H1 (cell line): ENCODE results near the gene UBR7. TPM values are rescaled to one million over a fixed set of nuclear protein-coding genes. Genes with fewer than 3 reads are reported as not detected.

Source experiments
- CTCF ChIA-PET: fragments of 300-600 bp; sonication (Branson Sonifier 250); formaldehyde crosslinking; loops from one replicate; lab custom pipeline; 2021; ENCODE audit not compliant: partially characterized antibody; lab: Charles Lee
- POLR2A ChIA-PET: fragments of 300-600 bp; sonication (Branson Sonifier 250); formaldehyde crosslinking; loops from one replicate; lab custom pipeline; 2021; ENCODE audit warnings: inconsistent platforms; ENCODE audit not compliant: partially characterized antibody; lab: Charles Lee
- DNase-seq, 2 experiments: peaks; one replicate each; pipeline versions ENCODE4 v3.0.0 to v3.0.0-alpha.2; 2010 to 2022; ENCODE audit warnings: low spot score in 2 of 2, low read depth in 1 of 2, mixed read lengths in 1 of 2
- FAIRE-seq: peaks from 2 replicates; lab custom pipeline; 2011; peaks lifted over from hg19 to GRCh38; lab: Jason Lieb, UNC
- H2AFZ ChIP-seq: 2 replicates; pipeline ENCODE4 v1.8.1; 2012; ENCODE audit warnings: low read length, inconsistent platforms
- H2AK5ac ChIP-seq: 2 replicates; pipeline ENCODE4 v1.6.1; 2013; ENCODE audit warnings: low read depth, low read length
- H2BK120ac ChIP-seq: replicated peaks from 2 replicates; pipeline ENCODE3; 2013; ENCODE audit warnings: low read depth, low read length, inconsistent platforms
- H2BK12ac ChIP-seq: 2 replicates; pipeline ENCODE4 v1.6.1; 2013; ENCODE audit warnings: low read depth, low read length
- H2BK15ac ChIP-seq: 2 replicates; pipeline ENCODE4 v1.6.1; 2013; ENCODE audit warnings: low read length
- H2BK20ac ChIP-seq: 2 replicates; pipeline ENCODE4 v1.6.1; 2013; ENCODE audit warnings: low read length
- H2BK5ac ChIP-seq: 2 replicates; pipeline ENCODE4 v1.6.1; 2013; ENCODE audit warnings: low read depth, low read length
- H3K14ac ChIP-seq: 2 replicates; pipeline ENCODE4 v1.6.1; 2013; ENCODE audit warnings: inconsistent platforms; ENCODE audit not compliant: insufficient read length
- H3K18ac ChIP-seq: 2 replicates; pipeline ENCODE4 v1.6.1; 2013; ENCODE audit warnings: low read length; ENCODE audit errors: extremely low read depth
- H3K23ac ChIP-seq: 2 replicates; pipeline ENCODE4 v1.6.1; 2013; ENCODE audit warnings: inconsistent platforms; ENCODE audit not compliant: insufficient read length
- H3K23me2 ChIP-seq: 2 replicates; pipeline ENCODE4 v1.6.1; 2013; ENCODE audit warnings: low read depth, low read length
- H3K27ac ChIP-seq: 2 replicates; pipeline ENCODE4 v1.6.1; 2011; ENCODE audit warnings: low read depth, low read length, inconsistent platforms
- H3K27me3 ChIP-seq, 4 experiments: replicated peaks in 1 of 4; 1 replicate in 1 of 4; 2 replicates in 3 of 4; pipeline versions ENCODE4 v1.6.1 to v1.8.1; 2011 to 2013; ENCODE audit warnings: low read length in 3 of 4, mild to moderate bottlenecking in 3 of 4, inconsistent platforms in 2 of 4, mixed read lengths in 2 of 4, moderate library complexity in 1 of 4; ENCODE audit not compliant: control insufficient read depth in 3 of 4, insufficient read depth in 3 of 4; ENCODE audit errors: extremely low read depth in 1 of 4
- H3K36me3 ChIP-seq, 4 experiments: 2 replicates each; pipeline versions ENCODE4 v1.6.1 to v1.8.1; 2011 to 2013; ENCODE audit warnings: mild to moderate bottlenecking in 4 of 4, low read length in 3 of 4, moderate library complexity in 2 of 4, control low read depth in 1 of 4, inconsistent platforms in 1 of 4; ENCODE audit not compliant: insufficient read depth in 4 of 4, control insufficient read depth in 2 of 4
- H3K4ac ChIP-seq: replicated peaks from 2 replicates; pipeline ENCODE3; 2013; ENCODE audit warnings: low read length, low read depth, mixed read lengths, inconsistent platforms; ENCODE audit not compliant: insufficient read length
- H3K4me1 ChIP-seq, 4 experiments: replicated peaks in 1 of 4; 1 replicate in 1 of 4; 2 replicates in 3 of 4; pipeline versions ENCODE4 v1.6.1 to v1.8.1; 2011 to 2013; ENCODE audit warnings: low read length in 3 of 4, inconsistent platforms in 2 of 4, mixed read lengths in 1 of 4; ENCODE audit not compliant: insufficient read depth in 4 of 4, control insufficient read depth in 3 of 4
- H3K4me2 ChIP-seq, 2 experiments: 2 replicates each; pipeline versions ENCODE4 v1.6.1 to v1.8.1; 2011 to 2013; ENCODE audit warnings: low read depth in 2 of 2, low read length in 2 of 2, control low read depth in 1 of 2, inconsistent platforms in 1 of 2, mild to moderate bottlenecking in 1 of 2; ENCODE audit not compliant: insufficient read depth in 1 of 2
- H3K4me3 ChIP-seq, 4 experiments: fragments of 200-600, 300-600 bp in 1 of 4; sonication (generic), shearing (Covaris generic), sonication (Bioruptor Twin) in 1 of 4; 2 replicates each; pipeline versions ENCODE4 v1.5.1 to v1.8.1; 2011 to 2016; ENCODE audit warnings: low read length in 4 of 4, low read depth in 3 of 4, control low read depth in 2 of 4, inconsistent platforms in 2 of 4, mild to moderate bottlenecking in 2 of 4, mixed read lengths in 1 of 4, moderate library complexity in 1 of 4; ENCODE audit not compliant: insufficient read depth in 2 of 4; ENCODE audit errors: extremely low read depth in 1 of 4
- H3K56ac ChIP-seq: replicated peaks from 2 replicates; pipeline ENCODE3; 2013; ENCODE audit warnings: low read depth, mild to moderate bottlenecking, mixed read lengths, low read length, inconsistent platforms; ENCODE audit not compliant: insufficient read length
- H3K79me1 ChIP-seq: 2 replicates; pipeline ENCODE4 v1.6.1; 2013; ENCODE audit warnings: low read depth, low read length, control low read depth
- H3K79me2 ChIP-seq, 2 experiments: 2 replicates each; pipeline versions ENCODE4 v1.6.1 to v1.8.1; 2012 to 2013; ENCODE audit warnings: low read length in 2 of 2, mild to moderate bottlenecking in 2 of 2, inconsistent platforms in 1 of 2; ENCODE audit not compliant: insufficient read depth in 2 of 2, control insufficient read depth in 1 of 2
- H3K9ac ChIP-seq, 4 experiments: replicated peaks in 1 of 4; 1 replicate in 1 of 4; 2 replicates in 3 of 4; pipeline versions ENCODE4 v1.6.1 to v1.8.1; 2011 to 2013; ENCODE audit warnings: low read depth in 3 of 4, low read length in 3 of 4, control low read depth in 2 of 4, mild to moderate bottlenecking in 2 of 4, moderate library complexity in 2 of 4, inconsistent platforms in 1 of 4; ENCODE audit errors: extremely low read depth in 1 of 4
- H3K9me3 ChIP-seq, 2 experiments: 2 replicates each; pipeline versions ENCODE4 v1.6.1 to v1.8.1; 2012 to 2013; ENCODE audit warnings: mild to moderate bottlenecking in 2 of 2, moderate library complexity in 2 of 2, control low read depth in 1 of 2, inconsistent platforms in 1 of 2, low read depth in 1 of 2, low read length in 1 of 2, mixed read lengths in 1 of 2; ENCODE audit not compliant: insufficient read depth in 2 of 2
- H4K20me1 ChIP-seq, 2 experiments: replicated peaks in 1 of 2; 2 replicates each; pipeline versions ENCODE3 to v1.8.1; 2011 to 2013; ENCODE audit warnings: inconsistent platforms in 2 of 2, low read length in 2 of 2, mild to moderate bottlenecking in 1 of 2; ENCODE audit not compliant: insufficient read depth in 2 of 2, control insufficient read depth in 1 of 2
- H4K5ac ChIP-seq: 2 replicates; pipeline ENCODE4 v1.6.1; 2013; ENCODE audit warnings: low read length, low read depth, mixed read lengths, inconsistent platforms; ENCODE audit not compliant: insufficient read length
- H4K8ac ChIP-seq: 2 replicates; pipeline ENCODE4 v1.8.0; 2013; ENCODE audit warnings: mild to moderate bottlenecking, moderate library complexity, low read length, inconsistent platforms; ENCODE audit not compliant: insufficient read depth; ENCODE audit errors: extremely low read depth
- H4K91ac ChIP-seq: replicated peaks from 2 replicates; pipeline ENCODE3; 2013; ENCODE audit warnings: low read length, mixed read lengths, inconsistent platforms; ENCODE audit not compliant: insufficient read length
- KDM4A ChIP-seq: IDR thresholded peaks from one replicate; pipeline ENCODE4 v1.7.1; 2012; ENCODE audit warnings: low read depth, mild to moderate bottlenecking, moderate library complexity, low read length, inconsistent platforms; ENCODE audit not compliant: severe bottlenecking
- RAD21 ChIP-seq, 2 experiments: IDR thresholded peaks in 1 of 2; conservative IDR thresholded peaks in 1 of 2; 2 replicates each; pipeline ENCODE4 v1.6.1; 2011; ENCODE audit warnings: low read depth in 2 of 2, low read length in 2 of 2, improper control_type of control experiment in 1 of 2, inconsistent platforms in 1 of 2, mild to moderate bottlenecking in 1 of 2, moderate library complexity in 1 of 2
- WGBS, 2 experiments: shearing (Covaris generic) in 1 of 2; methylation state at CpG; one replicate each; pipeline versions ENCODE4 v1.1.6 to v1.1.7; 2013 to 2015; ENCODE audit warnings: low lambda C conversion rate in 2 of 2, mixed read lengths in 2 of 2, inconsistent platforms in 1 of 2, low coverage in 1 of 2, missing lambda C conversion rate in 1 of 2; ENCODE audit not compliant: insufficient replicate concordance in 2 of 2, insufficient coverage in 1 of 2, insufficient read length in 1 of 2; ENCODE audit errors: extremely low coverage in 1 of 2, missing lambda C conversion rate in 1 of 2; 5-methylcytosine and 5-hydroxymethylcytosine counted together
- polyA plus RNA-seq, 7 experiments: library from polyadenylated mRNA; depleted of rRNA in 3 of 7; stranded (reverse) in 5 of 7; unstranded in 2 of 7; fragments of >200 nt in 5 of 7; fragments of 200-250 nt in 2 of 7; gene quantifications; 1 replicate in 5 of 7; 2 replicates in 1 of 7; 4 replicates in 1 of 7; pipeline versions ENCODE4 v1.2.1 to v1.2.3, GENCODE V29; 2011 to 2013; ENCODE audit warnings: missing spikeins in 2 of 7, mixed read lengths in 2 of 7
- total RNA-seq: library from RNA; stranded (reverse); fragmentation: NEBNext Ultra II Directional; extraction: Animal tissue kit (Norgen Biotek cat#: 25700); gene quantifications from 2 replicates; pipeline ENCODE4 v1.2.1, GENCODE V29; 2021
- TF ChIP-seq, protein P1 (sequence below), 3 experiments: IDR thresholded peaks; 1 replicate in 2 of 3; 2 replicates in 1 of 3; pipeline versions ENCODE4 v1.5.1 to v1.6.1; 2011; ENCODE audit warnings: low read length in 3 of 3, mild to moderate bottlenecking in 3 of 3, inconsistent platforms in 2 of 3, low read depth in 1 of 3, moderate library complexity in 1 of 3; ENCODE audit not compliant: insufficient read depth in 1 of 3; ENCODE audit errors: control extremely low read depth in 1 of 3

UBR7 gene
- total and polyA plus RNA-seq, 2 of the 8 experiments (the other 6 are each of a cell fraction or from before 2014, with no cell fraction given), result 20.1 to 28.4 TPM

DNA sequence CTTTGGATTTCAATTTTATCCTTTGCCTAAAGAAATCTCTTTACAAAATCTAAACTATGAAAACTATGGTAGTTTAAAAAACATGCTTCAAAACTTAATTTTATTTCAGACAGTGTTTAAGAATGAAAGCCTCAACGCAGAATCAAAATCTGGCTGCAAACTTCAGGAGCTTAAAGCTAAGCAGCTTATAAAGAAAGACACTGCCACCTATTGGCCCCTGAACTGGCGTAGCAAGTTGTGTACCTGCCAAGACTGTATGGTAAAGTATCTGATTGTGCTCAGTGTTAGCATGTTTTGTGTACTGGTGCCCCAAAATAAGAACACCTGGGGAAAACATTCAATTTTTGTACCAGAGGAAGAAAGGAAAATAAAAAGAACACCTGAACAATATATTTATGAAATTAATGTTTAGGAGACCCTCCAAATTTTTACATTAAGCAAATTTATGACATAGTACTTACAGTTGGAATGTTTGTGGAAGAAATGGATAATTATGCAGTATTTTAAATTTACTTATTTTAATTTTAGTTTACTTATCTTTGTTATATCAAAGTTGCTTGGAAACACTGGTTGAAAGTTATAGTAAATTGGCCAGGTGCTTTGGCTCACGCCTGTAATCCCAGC is 12.2 kb downstream of the UBR7 start:
- POLR2A ChIA-PET, result interaction anchor here (0.6 to 1.5 kb wide), 2 partner anchors 10 to 229 kb away, joined by 3 to 9 read pairs; no protein-coding TSS in a partner anchor

More for the DNA sequence above, 12.2 kb downstream of the UBR7 start:
- Histone ChIP-seq H4K8ac (no peak overlapping the region), H4K5ac (no peak overlapping the region), H2BK12ac (no peak overlapping the region), H2BK15ac (no peak overlapping the region), H2AK5ac (no peak overlapping the region), H4K20me1 (no peaks in the 10 kb centered on the region), H3K23me2 (no peaks in the 10 kb centered on the region), H2AFZ (no peak overlapping the region), H3K23ac (no peak overlapping the region), H3K9ac (no peak overlapping the region), H2BK120ac (no peak overlapping the region), H3K14ac (no peak overlapping the region), H3K27me3 (no peaks in the 10 kb centered on the region), H3K4me3 (no peak overlapping the region), H3K4ac (no peak overlapping the region), H3K4me2 (no peak overlapping the region), H4K91ac (no peak overlapping the region), H3K36me3 (peaks cover 5 to 38% (median 22%) of the 10 kb centered on the region in 4 experiments; a peak in 7 of 8 replicates), H2BK5ac (no peak overlapping the region), H3K27ac (no peak overlapping the region), H3K4me1 (no peaks in the 10 kb centered on the region), H2BK20ac (no peak overlapping the region), H3K79me2 (no peaks in the 10 kb centered on the region), H3K18ac (no peak overlapping the region), H3K79me1 (no peaks in the 10 kb centered on the region), H3K56ac (no peak overlapping the region), H3K9me3 (no peaks in the 10 kb centered on the region)
- no peak for DNase-seq
- FAIRE-seq, result peak; percentile 57
- CTCF ChIA-PET, result interaction anchor here (0.5 to 4.6 kb wide), 20 partner anchors 9 to 1225 kb away, joined by 3 to 27 read pairs (median 3); partner anchors contain the start of genes GON7 and UBR7
- WGBS, 2 experiments, result 82% methylated on average over 3 of the region's 3 CpGs; no CpG with 5 or more reads in 1 of the 2 experiments
- peak; percentile 76 to 86 for TF ChIP-seq RAD21 (IDR thresholded peaks at IDR 0.05 in 1 of 2, conservative IDR thresholded peaks at IDR 0.05 in 1 of 2; ENCODE audit: low read depth in 2 of 2, low read length in 2 of 2)
- no peak for TF ChIP-seq KDM4A
- TF ChIP-seq, protein P1, sequence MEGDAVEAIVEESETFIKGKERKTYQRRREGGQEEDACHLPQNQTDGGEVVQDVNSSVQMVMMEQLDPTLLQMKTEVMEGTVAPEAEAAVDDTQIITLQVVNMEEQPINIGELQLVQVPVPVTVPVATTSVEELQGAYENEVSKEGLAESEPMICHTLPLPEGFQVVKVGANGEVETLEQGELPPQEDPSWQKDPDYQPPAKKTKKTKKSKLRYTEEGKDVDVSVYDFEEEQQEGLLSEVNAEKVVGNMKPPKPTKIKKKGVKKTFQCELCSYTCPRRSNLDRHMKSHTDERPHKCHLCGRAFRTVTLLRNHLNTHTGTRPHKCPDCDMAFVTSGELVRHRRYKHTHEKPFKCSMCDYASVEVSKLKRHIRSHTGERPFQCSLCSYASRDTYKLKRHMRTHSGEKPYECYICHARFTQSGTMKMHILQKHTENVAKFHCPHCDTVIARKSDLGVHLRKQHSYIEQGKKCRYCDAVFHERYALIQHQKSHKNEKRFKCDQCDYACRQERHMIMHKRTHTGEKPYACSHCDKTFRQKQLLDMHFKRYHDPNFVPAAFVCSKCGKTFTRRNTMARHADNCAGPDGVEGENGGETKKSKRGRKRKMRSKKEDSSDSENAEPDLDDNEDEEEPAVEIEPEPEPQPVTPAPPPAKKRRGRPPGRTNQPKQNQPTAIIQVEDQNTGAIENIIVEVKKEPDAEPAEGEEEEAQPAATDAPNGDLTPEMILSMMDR (IDR thresholded peaks at IDR 0.05; ENCODE audit: control extremely low read depth in 1 of 3, insufficient read depth in 1 of 3, low read depth in 1 of 3, low read length in 3 of 3), result peak in 2 of 3 experiments; percentile 72 to 77; a peak in 3 of 4 replicates
